ENCODE results near the gene PLAGL1.

Gene PLAGL1

DNA sequence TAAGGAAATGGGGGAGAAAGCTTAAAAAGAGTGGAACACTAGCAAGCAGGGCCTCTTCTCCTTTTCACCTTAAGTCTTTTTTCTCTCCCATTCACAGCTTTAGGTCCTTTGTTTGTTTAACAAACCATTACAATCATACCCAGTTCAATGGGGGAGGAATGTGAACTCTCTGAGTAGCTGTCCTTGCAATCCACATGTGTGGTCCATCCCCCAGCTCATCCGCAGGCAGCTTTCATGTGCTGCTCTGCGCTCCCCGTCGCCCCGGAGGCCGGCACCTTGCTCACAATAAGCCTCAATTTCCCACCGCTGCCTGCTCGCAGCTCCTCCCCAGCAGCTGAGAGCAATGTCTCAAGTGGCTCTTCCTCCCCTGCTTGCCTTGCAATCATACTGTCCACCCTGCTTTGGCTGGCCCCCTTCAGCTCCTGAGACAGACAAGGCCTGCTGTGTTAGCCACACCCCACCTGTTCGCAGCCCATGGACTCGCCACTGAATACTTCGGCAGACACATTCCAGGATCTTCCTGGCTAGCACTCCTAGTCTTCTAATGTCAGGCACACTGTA is 49.1 kb downstream of the PLAGL1 start:
- H3K9ac ChIP-seq (ENCODE audit: low read length): no peak overlapping the region
- H3K79me2 ChIP-seq (ENCODE audit: insufficient read depth, low read length): no peaks in the 10 kb centered on the region
- no peaks in the 10 kb centered on the region for H3K36me3 ChIP-seq (ENCODE audit: insufficient read depth, low read length)
- no peaks in the 10 kb centered on the region for H4K20me1 ChIP-seq (ENCODE audit: insufficient read depth, low read length)
- no peaks in the 10 kb centered on the region for H3F3A ChIP-seq (ENCODE audit: insufficient read depth, low read length)
- no peak overlapping the region for H3K27ac ChIP-seq (ENCODE audit: low read depth, low read length, poor library complexity, severe bottlenecking)
- H3K27me3 ChIP-seq (ENCODE audit: insufficient read depth, low read length): no peaks in the 10 kb centered on the region; the same call in 1 of the 2 replicates
- no peak overlapping the region for H3K4me2 ChIP-seq (ENCODE audit: low read length)
- no peak overlapping the region for H3K4me3 ChIP-seq (ENCODE audit: low read depth, low read length, poor library complexity, severe bottlenecking)
- TF ChIP-seq EZH2 (IDR thresholded peaks at IDR 0.05; ENCODE audit: borderline replicate concordance, low read length): no peak
- TF ChIP-seq, protein P1, sequence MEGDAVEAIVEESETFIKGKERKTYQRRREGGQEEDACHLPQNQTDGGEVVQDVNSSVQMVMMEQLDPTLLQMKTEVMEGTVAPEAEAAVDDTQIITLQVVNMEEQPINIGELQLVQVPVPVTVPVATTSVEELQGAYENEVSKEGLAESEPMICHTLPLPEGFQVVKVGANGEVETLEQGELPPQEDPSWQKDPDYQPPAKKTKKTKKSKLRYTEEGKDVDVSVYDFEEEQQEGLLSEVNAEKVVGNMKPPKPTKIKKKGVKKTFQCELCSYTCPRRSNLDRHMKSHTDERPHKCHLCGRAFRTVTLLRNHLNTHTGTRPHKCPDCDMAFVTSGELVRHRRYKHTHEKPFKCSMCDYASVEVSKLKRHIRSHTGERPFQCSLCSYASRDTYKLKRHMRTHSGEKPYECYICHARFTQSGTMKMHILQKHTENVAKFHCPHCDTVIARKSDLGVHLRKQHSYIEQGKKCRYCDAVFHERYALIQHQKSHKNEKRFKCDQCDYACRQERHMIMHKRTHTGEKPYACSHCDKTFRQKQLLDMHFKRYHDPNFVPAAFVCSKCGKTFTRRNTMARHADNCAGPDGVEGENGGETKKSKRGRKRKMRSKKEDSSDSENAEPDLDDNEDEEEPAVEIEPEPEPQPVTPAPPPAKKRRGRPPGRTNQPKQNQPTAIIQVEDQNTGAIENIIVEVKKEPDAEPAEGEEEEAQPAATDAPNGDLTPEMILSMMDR (IDR thresholded peaks at IDR 0.05; ENCODE audit: low read length): no peak
- H3K4me1 ChIP-seq (ENCODE audit: insufficient read depth, low read length, severe bottlenecking): no peaks in the 10 kb centered on the region
- H3K9me3 ChIP-seq (ENCODE audit: low read length): no peaks in the 10 kb centered on the region
- H2AFZ ChIP-seq (ENCODE audit: low read length): no peak overlapping the region
- no peaks in the 10 kb centered on the region for H3K9me2 ChIP-seq (ENCODE audit: low read depth, low read length)

DNA sequence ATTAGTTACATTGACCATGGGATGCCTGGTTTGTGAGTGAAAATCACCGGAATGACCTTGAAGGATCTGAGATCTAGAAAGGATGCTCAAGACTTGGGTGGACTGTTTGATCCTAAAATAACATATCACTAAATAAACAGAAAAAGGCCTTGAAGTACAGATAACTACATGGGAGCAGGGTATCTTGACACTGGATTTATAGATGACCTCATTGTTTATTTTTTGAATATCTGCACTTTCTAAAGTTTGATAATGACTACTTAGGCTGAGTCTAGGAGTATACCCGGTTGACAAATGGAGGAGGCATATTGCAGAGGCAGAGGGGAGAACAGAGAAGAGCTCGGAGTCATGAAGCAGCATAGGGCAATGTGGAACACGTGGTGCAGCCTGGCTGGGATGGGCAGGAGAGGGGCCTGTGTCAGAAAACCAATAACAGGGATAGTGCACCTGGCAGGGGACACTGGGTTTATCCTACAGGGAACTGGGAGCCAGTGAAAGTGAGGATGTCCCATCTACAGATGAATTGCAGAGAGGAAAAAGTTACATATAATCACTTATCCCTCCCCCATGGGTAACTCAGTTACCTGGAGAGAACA is 50.3 kb downstream of the PLAGL1 start:
- H3K27me3 ChIP-seq (ENCODE audit: insufficient read depth, low read length): no peaks in the 10 kb centered on the region; the same call in 1 of the 2 replicates
- H3K9ac ChIP-seq (ENCODE audit: low read length): no peak overlapping the region
- no peaks in the 10 kb centered on the region for H3K36me3 ChIP-seq (ENCODE audit: insufficient read depth, low read length)
- no peak overlapping the region for H3K27ac ChIP-seq (ENCODE audit: low read depth, low read length, poor library complexity, severe bottlenecking)
- H3F3A ChIP-seq (ENCODE audit: insufficient read depth, low read length): no peaks in the 10 kb centered on the region
- no peaks in the 10 kb centered on the region for H3K4me1 ChIP-seq (ENCODE audit: insufficient read depth, low read length, severe bottlenecking)
- H3K4me3 ChIP-seq (ENCODE audit: low read depth, low read length, poor library complexity, severe bottlenecking): no peak overlapping the region
- no peak overlapping the region for H3K4me2 ChIP-seq (ENCODE audit: low read length)
- no peaks in the 10 kb centered on the region for H4K20me1 ChIP-seq (ENCODE audit: insufficient read depth, low read length)
- no peak for TF ChIP-seq EZH2 (IDR thresholded peaks at IDR 0.05; ENCODE audit: borderline replicate concordance, low read length)
- TF ChIP-seq, protein P1 (IDR thresholded peaks at IDR 0.05; ENCODE audit: low read length): no peak
- H3K9me2 ChIP-seq (ENCODE audit: low read depth, low read length): no peaks in the 10 kb centered on the region
- H3K79me2 ChIP-seq (ENCODE audit: insufficient read depth, low read length): no peaks in the 10 kb centered on the region
- H2AFZ ChIP-seq (ENCODE audit: low read length): no peak overlapping the region
- no peaks in the 10 kb centered on the region for H3K9me3 ChIP-seq (ENCODE audit: low read length)

DNA sequence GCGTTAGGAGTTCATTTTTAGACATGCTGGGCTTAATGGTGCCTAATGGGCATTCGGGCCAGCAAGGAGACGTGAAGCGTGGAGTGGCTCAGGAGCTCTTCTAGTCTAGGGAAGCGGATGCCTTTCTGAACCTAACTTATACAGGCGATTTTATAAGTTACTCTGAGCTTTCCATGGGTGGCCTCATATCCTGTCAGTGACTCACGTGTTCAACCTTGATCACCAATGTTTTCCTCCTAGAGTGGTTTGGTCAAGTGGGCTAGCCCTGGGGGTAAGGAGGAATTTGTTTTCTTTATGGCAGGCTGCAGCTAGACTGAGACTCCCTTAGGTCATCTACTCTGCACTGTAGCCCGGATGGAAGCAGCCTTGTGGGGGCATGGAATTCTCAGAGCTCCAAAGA is 52.1 kb downstream of the PLAGL1 start:
- H3K9me3 ChIP-seq (ENCODE audit: low read length): no peaks in the 10 kb centered on the region
- H3F3A ChIP-seq (ENCODE audit: insufficient read depth, low read length): no peaks in the 10 kb centered on the region
- H3K27me3 ChIP-seq (ENCODE audit: insufficient read depth, low read length): no peaks in the 10 kb centered on the region; the same call in none of the 2 replicates
- H3K4me2 ChIP-seq (ENCODE audit: low read length): no peak overlapping the region
- TF ChIP-seq, protein P1 (IDR thresholded peaks at IDR 0.05; ENCODE audit: low read length): no peak
- TF ChIP-seq EZH2 (IDR thresholded peaks at IDR 0.05; ENCODE audit: borderline replicate concordance, low read length): no peak
- no peaks in the 10 kb centered on the region for H3K4me1 ChIP-seq (ENCODE audit: insufficient read depth, low read length, severe bottlenecking)
- no peaks in the 10 kb centered on the region for H3K36me3 ChIP-seq (ENCODE audit: insufficient read depth, low read length)
- no peaks in the 10 kb centered on the region for H3K79me2 ChIP-seq (ENCODE audit: insufficient read depth, low read length)
- H4K20me1 ChIP-seq (ENCODE audit: insufficient read depth, low read length): no peaks in the 10 kb centered on the region
- H3K4me3 ChIP-seq (ENCODE audit: low read depth, low read length, poor library complexity, severe bottlenecking): no peak overlapping the region
- H2AFZ ChIP-seq (ENCODE audit: low read length): no peak overlapping the region
- H3K9ac ChIP-seq (ENCODE audit: low read length): no peak overlapping the region
- H3K9me2 ChIP-seq (ENCODE audit: low read depth, low read length): no peaks in the 10 kb centered on the region
- no peak overlapping the region for H3K27ac ChIP-seq (ENCODE audit: low read depth, low read length, poor library complexity, severe bottlenecking)
